Tibial nerve (tissue), 4 donors: ENCODE results near the gene CDV3. TPM values are rescaled to one million over a fixed set of nuclear protein-coding genes. Genes with fewer than 3 reads are reported as not detected.
"Not testable (repeated sequence)": the region's sequence is repeated elsewhere in the genome, so short reads cannot be mapped to it uniquely, and the experiment has no call there.

ENCODE experiments used
- DNase-seq, 2 donors: peaks; one replicate each; pipeline ENCODE4 v3.0.0-alpha.2; 2019; ENCODE audit warnings: low spot score in 2 of 2
- H3K27ac ChIP-seq, 4 donors: fragments of 200-600 bp; sonication (generic) in 3 of 4; one replicate each; pipeline ENCODE4 v1.5.1; 2017 to 2019; ENCODE audit warnings: mild to moderate bottlenecking in 1 of 4
- H3K27me3 ChIP-seq, 2 donors: fragments of 200-600 bp; sonication (generic) in 1 of 2; one replicate each; pipeline versions ENCODE4 v1.5.1 to v1.6.0; 2017 to 2019
- H3K36me3 ChIP-seq, 3 donors: fragments of 200-600 bp; sonication (generic); one replicate each; pipeline ENCODE4 v1.5.1; 2018 to 2019
- H3K4me1 ChIP-seq, 4 donors: fragments of 200-600 bp; sonication (generic) in 3 of 4; one replicate each; pipeline ENCODE4 v1.5.1; 2017 to 2019
- H3K4me3 ChIP-seq, 4 donors: fragments of 200-600 bp; sonication (generic) in 3 of 4; one replicate each; pipeline ENCODE4 v1.5.1; 2017 to 2019; ENCODE audit warnings: mild to moderate bottlenecking in 1 of 4, moderate library complexity in 1 of 4
- H3K9me3 ChIP-seq, 4 donors: fragments of 200-600 bp; sonication (generic) in 3 of 4; one replicate each; pipeline ENCODE4 v1.5.1; 2017 to 2019
- EP300 ChIP-seq, 2 donors: sonication (generic); formaldehyde crosslinking; IDR thresholded peaks; one replicate each; pipeline ENCODE4 v1.6.1; 2017; ENCODE audit warnings: antibody characterized with exemption in 2 of 2, mild to moderate bottlenecking in 1 of 2
- POLR2A ChIP-seq, 2 donors: fragments of 450-650 bp; IDR thresholded peaks; one replicate each; pipeline ENCODE4 v1.6.1; 2017; ENCODE audit warnings: antibody characterized with exemption in 2 of 2, mild to moderate bottlenecking in 2 of 2, moderate library complexity in 2 of 2
- WGBS, 2 donors: methylation state at CpG; one replicate each; pipeline ENCODE4 v1.1.5; 2018; 5-methylcytosine and 5-hydroxymethylcytosine counted together
- total RNA-seq, 4 donors: library from RNA; depleted of rRNA; stranded (reverse); fragments of >200 nt; gene quantifications; one replicate each; pipeline ENCODE4 v1.1.0, GENCODE V29; 2016
- TF ChIP-seq, protein P1 (sequence below), 5 experiments: fragments of 200-600 bp in 3 of 5; fragments of 450-650 bp in 2 of 5; sonication (generic) in 3 of 5; IDR thresholded peaks; one replicate each; pipeline ENCODE4 v1.5.1; 2016 to 2019; ENCODE audit warnings: antibody characterized with exemption in 5 of 5, mild to moderate bottlenecking in 3 of 5, moderate library complexity in 2 of 5

Gene CDV3
- total RNA-seq, 4 donors from 2014 or later: 86.0 to 115 (median 105) TPM

- no peak for DNase-seq
- Histone ChIP-seq H3K36me3 (no peaks in the 10 kb centered on the region), H3K4me1 (peaks cover 0 to 17% (median 8%) of the 10 kb centered on the region in 4 donors), H3K4me3 (no peak overlapping the region), H3K27me3 (no peaks in the 10 kb centered on the region), H3K9me3 (peaks cover 0 to 4% (median 0%) of the 10 kb centered on the region in 4 donors), H3K27ac (no peak overlapping the region)
- TF ChIP-seq EP300 (IDR thresholded peaks at IDR 0.05): no peak
- WGBS, 2 donors: 43% methylated on average over 5 of the region's 5 CpGs
Observed at GRCh38 chr3:133531981-133532380, 41.5 kb upstream of the CDV3 start.

GRCh38 chr3:133532951-133533350 lies 40.5 kb upstream of the CDV3 start:
- no peak for TF ChIP-seq POLR2A (IDR thresholded peaks at IDR 0.05)
- no peak for TF ChIP-seq EP300 (IDR thresholded peaks at IDR 0.05)
- TF ChIP-seq, protein P1, sequence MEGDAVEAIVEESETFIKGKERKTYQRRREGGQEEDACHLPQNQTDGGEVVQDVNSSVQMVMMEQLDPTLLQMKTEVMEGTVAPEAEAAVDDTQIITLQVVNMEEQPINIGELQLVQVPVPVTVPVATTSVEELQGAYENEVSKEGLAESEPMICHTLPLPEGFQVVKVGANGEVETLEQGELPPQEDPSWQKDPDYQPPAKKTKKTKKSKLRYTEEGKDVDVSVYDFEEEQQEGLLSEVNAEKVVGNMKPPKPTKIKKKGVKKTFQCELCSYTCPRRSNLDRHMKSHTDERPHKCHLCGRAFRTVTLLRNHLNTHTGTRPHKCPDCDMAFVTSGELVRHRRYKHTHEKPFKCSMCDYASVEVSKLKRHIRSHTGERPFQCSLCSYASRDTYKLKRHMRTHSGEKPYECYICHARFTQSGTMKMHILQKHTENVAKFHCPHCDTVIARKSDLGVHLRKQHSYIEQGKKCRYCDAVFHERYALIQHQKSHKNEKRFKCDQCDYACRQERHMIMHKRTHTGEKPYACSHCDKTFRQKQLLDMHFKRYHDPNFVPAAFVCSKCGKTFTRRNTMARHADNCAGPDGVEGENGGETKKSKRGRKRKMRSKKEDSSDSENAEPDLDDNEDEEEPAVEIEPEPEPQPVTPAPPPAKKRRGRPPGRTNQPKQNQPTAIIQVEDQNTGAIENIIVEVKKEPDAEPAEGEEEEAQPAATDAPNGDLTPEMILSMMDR (IDR thresholded peaks at IDR 0.05): no peak
- H3K27ac ChIP-seq: no peak overlapping the region
- H3K36me3 ChIP-seq: no peaks in the 10 kb centered on the region
- DNase-seq: no peak
- H3K4me3 ChIP-seq: no peak overlapping the region
- peaks cover 0 to 17% (median 8%) of the 10 kb centered on the region in 4 donors for H3K4me1 ChIP-seq
- WGBS, 2 donors: 77 to 80% methylated on average over 5 of the region's 5 CpGs
- peaks cover 0 to 4% (median 0%) of the 10 kb centered on the region in 4 donors for H3K9me3 ChIP-seq
- no peaks in the 10 kb centered on the region for H3K27me3 ChIP-seq

- Histone ChIP-seq H3K27me3 (no peaks in the 10 kb centered on the region), H3K4me3 (peak overlapping the region in 1 of 4 donors; percentile 3), H3K36me3 (no peaks in the 10 kb centered on the region), H3K9me3 (peaks cover 0 to 3% (median 0%) of the 10 kb centered on the region in 4 donors), H3K27ac (peak overlapping the region in 3 of 4 donors; percentile 48 to 80 (median 72)), H3K4me1 (peaks cover 0 to 17% (median 8%) of the 10 kb centered on the region in 4 donors)
- TF ChIP-seq, protein P1 (IDR thresholded peaks at IDR 0.05): no peak
- TF ChIP-seq POLR2A (IDR thresholded peaks at IDR 0.05) (no peak), EP300 (IDR thresholded peaks at IDR 0.05) (peak; percentile 15 to 64)
- DNase-seq: peak in 1 of 2 donors; percentile 12
- WGBS, 2 donors: 4 to 8% methylated on average over 1 of the region's 1 CpG
Observed at GRCh38 chr3:133535971-133536881, 37.3 kb upstream of the CDV3 start.

- H3K9me3 ChIP-seq, DNase-seq, H3K4me3 ChIP-seq, H3K36me3 ChIP-seq, H3K27me3 ChIP-seq: not testable (repeated sequence)
- H3K4me1 ChIP-seq: peaks cover 0 to 17% (median 8%) of the 10 kb centered on the region in 4 donors
- peak overlapping the region in 1 of 4 donors; percentile 72 for H3K27ac ChIP-seq
- 91 to 95% methylated on average over 11 of the region's 11 CpGs for WGBS, 2 donors
Observed at GRCh38 chr3:133537131-133537530, 36.4 kb upstream of the CDV3 start.

- Histone ChIP-seq H3K27ac (no peak overlapping the region), H3K27me3 (no peaks in the 10 kb centered on the region), H3K4me3 (no peak overlapping the region), H3K36me3 (no peaks in the 10 kb centered on the region), H3K4me1 (peaks cover 0 to 17% (median 8%) of the 10 kb centered on the region in 4 donors), H3K9me3 (peaks cover 0 to 3% (median 0%) of the 10 kb centered on the region in 4 donors)
- 97 to 100% methylated on average over 2 of the region's 2 CpGs for WGBS, 2 donors
- TF ChIP-seq EP300 (IDR thresholded peaks at IDR 0.05) (no peak), POLR2A (IDR thresholded peaks at IDR 0.05) (no peak)
- TF ChIP-seq, protein P1 (IDR thresholded peaks at IDR 0.05): no peak
- DNase-seq: no peak
Observed at GRCh38 chr3:133538154-133538553, 35.3 kb upstream of the CDV3 start.
